Measurements from ENCODE around the gene IZUMO2. TPM values are rescaled to one million over a fixed set of nuclear protein-coding genes. Genes with fewer than 3 reads are reported as not detected.
A peak's percentile ranks its signal among the peaks of the same experiment; 100 is the strongest.
"Not testable (repeated sequence)": the region's sequence is repeated elsewhere in the genome, so short reads cannot be mapped to it uniquely, and the experiment has no call there.

Gene IZUMO2
- total RNA-seq, 1 donor from 2014 or later, result not detected

DNA sequence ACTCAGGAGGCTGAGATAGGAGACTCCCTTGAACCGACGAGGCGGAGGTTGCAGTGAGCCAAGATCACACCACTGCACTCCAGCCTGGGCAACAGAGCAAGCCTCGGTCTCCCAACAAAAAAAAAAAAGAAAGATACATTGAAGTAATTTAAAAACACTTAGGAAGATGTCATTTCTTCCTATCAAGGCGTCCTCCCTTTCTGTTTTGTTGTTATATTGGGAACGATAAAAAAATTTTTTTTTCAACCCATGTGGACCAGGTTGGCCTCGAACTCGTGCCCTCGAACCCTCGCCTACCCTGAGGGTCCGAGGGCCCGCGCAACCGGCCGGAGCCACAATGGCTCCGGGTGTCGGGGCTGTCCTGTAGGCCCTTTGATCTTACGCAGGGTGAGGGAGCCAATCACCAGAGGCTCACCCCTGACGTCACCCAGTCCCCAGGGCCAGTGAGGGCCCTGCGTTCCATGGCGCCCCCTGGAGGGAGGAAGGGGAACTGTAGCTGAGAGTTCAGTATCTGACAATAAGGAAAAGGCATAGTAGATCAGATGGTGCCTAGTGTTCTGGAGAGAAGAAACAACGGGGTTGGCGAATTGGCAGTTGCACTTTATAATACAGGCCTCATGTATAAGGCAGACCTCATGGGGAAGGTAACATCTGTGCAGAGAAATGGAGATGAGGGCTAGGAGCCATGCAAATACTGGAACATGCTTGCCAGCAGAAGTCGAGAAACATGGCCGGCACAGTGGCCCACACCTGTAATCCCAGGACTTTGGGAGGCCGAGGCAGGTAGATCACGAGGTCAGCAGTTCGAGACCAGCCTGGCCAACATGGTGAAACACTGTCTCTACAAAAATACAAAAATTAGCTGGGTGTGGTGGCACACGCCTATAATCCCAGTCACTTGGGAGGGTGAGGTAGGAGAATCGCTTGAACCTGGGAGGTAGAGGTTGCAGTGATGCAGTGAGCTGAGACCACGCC lies 29.3 kb downstream of the IZUMO2 start:
- peak; percentile 44 for TF ChIP-seq CTCF (IDR thresholded peaks at IDR 0.05; ENCODE audit: unreplicated experiment)
- not testable (repeated sequence) for H3K27me3 Mint-ChIP-seq (ENCODE audit: low read depth); H3K4me1 Mint-ChIP-seq; H3K4me3 Mint-ChIP-seq; DNase-seq (ENCODE audit: low spot score in 2 of 2, unreplicated experiment in 2 of 2); H3K36me3 Mint-ChIP-seq; H3K27ac Mint-ChIP-seq; H3K9me3 Mint-ChIP-seq

DNA sequence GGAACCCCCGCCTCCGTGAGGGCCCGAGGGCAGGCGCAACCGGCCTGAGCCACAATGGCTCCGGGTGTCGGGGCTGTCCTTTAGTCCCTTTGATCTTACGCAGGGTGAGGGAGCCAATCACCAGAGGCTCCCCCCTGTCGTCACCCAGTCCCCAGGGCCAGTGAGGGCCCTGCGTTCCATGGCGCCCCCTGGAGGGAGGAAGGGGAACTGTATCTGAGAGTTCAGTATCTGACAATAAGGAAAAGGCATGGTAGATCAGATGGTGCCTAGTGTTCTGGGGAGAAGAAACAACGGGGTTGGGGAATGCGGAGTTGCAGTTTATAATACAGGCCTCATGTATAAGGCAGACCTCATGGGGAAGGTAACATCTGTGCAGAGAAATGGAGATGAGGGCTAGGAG lies 59.1 kb downstream of the IZUMO2 start:
- H3K27me3 Mint-ChIP-seq (ENCODE audit: low read depth); H3K27ac Mint-ChIP-seq; H3K4me3 Mint-ChIP-seq; H3K36me3 Mint-ChIP-seq; DNase-seq (ENCODE audit: low spot score in 2 of 2, unreplicated experiment in 2 of 2); H3K9me3 Mint-ChIP-seq; H3K4me1 Mint-ChIP-seq: not testable (repeated sequence)

DNA sequence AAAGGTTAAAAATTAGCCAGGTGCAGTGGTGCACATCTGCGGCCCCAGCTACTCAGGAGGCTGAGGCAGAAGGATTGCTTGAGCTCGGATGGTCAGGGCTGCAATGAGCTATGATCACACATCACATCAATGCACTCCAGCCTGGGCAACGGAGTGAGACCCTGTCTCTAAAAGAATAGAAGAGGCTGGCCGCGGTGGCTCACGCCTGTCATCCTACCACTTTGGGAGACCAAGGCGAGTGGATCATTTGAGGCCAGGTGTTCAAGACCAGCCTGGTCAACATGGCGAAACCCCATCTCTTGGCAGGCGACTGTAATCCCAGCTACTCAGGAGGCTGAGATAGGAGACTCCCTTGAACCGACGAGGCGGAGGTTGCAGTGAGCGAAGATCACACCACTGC lies 59.7 kb downstream of the IZUMO2 start:
- not testable (repeated sequence) for H3K27me3 Mint-ChIP-seq (ENCODE audit: low read depth); H3K27ac Mint-ChIP-seq; H3K9me3 Mint-ChIP-seq; H3K36me3 Mint-ChIP-seq; H3K4me1 Mint-ChIP-seq; DNase-seq (ENCODE audit: low spot score in 2 of 2, unreplicated experiment in 2 of 2); H3K4me3 Mint-ChIP-seq

Other genes with a start within 250 kb of the IZUMO2 start
- gene ATF5, start 234.1 kb downstream of the IZUMO2 start, total RNA-seq, result 21.7 to 22.7 TPM (median 22.1 TPM) in 3 replicates
- 67.6 to 78.9 TPM (median 71.8 TPM) in 3 replicates for gene NUP62, start 233.8 kb downstream of the IZUMO2 start, total RNA-seq
- gene SIGLEC11, start 202.1 kb downstream of the IZUMO2 start, total RNA-seq, result 0.62 to 2.8 TPM (median 1.7 TPM) in 3 replicates
- gene VRK3, start 137.9 kb downstream of the IZUMO2 start, total RNA-seq, result 40.1 to 42.0 TPM (median 40.6 TPM) in 3 replicates
- 11.1 to 13.1 TPM (median 12.4 TPM) in 3 replicates for gene ZNF473, start 137.3 kb downstream of the IZUMO2 start, total RNA-seq
- 52.3 to 56.6 TPM (median 53.8 TPM) in 3 replicates for gene MYH14, start 40.3 kb upstream of the IZUMO2 start, total RNA-seq
- 53.4 to 57.7 TPM (median 54.4 TPM) in 3 replicates for gene KCNC3, start 166.1 kb upstream of the IZUMO2 start, total RNA-seq
- gene NAPSA, start 202.4 kb upstream of the IZUMO2 start, total RNA-seq, result 2.4 to 3.5 TPM (median 3.2 TPM) in 3 replicates
- gene NR1H2, start 213.2 kb upstream of the IZUMO2 start, total RNA-seq, result 35.4 to 39.1 TPM (median 37.3 TPM) in 3 replicates
- 58.4 to 60.6 TPM (median 60.3 TPM) in 3 replicates for gene POLD1, start 221.1 kb upstream of the IZUMO2 start, total RNA-seq

All from mesothelial cell of epicardium (in vitro differentiated cells).